HepG2 (cell line): ENCODE data around the gene RPUSD3. TPM values are rescaled to one million over a fixed set of nuclear protein-coding genes. Genes with fewer than 3 reads are reported as not detected.

Experiments used
- FUBP1 ChIP-seq: sonication (generic); formaldehyde crosslinking; IDR thresholded peaks from 2 replicates; pipeline ENCODE4 v1.5.1; 2020; ENCODE audit warnings: missing genetic modification reagents, mild to moderate bottlenecking, borderline replicate concordance
- HMGXB4 ChIP-seq, 2 experiments: sonication (generic) in 1 of 2; formaldehyde crosslinking in 1 of 2; IDR thresholded peaks; 2 replicates each; pipeline versions ENCODE4 v1.4.0 to v1.6.1; 2018 to 2020; ENCODE audit warnings: missing genetic modification reagents in 2 of 2, borderline replicate concordance in 1 of 2, low read depth in 1 of 2, mild to moderate bottlenecking in 1 of 2, missing biosample characterization in 1 of 2
- MAFK ChIP-seq, 2 experiments: IDR thresholded peaks in 1 of 2; conservative IDR thresholded peaks in 1 of 2; 2 replicates each; pipeline ENCODE4 v1.6.1; 2011; ENCODE audit warnings: improper control_type of control experiment in 2 of 2, low read length in 2 of 2
- MAZ ChIP-seq, 2 experiments: sonication (generic) in 1 of 2; formaldehyde crosslinking in 1 of 2; IDR thresholded peaks; 2 replicates each; pipeline versions ENCODE4 v1.5.0 to v1.6.1; 2012 to 2020; ENCODE audit warnings: low read depth in 2 of 2, mild to moderate bottlenecking in 2 of 2, borderline replicate concordance in 1 of 2, improper control_type of control experiment in 1 of 2, low read length in 1 of 2, missing genetic modification reagents in 1 of 2, moderate library complexity in 1 of 2
- MEF2D ChIP-seq: sonication (generic); formaldehyde crosslinking; IDR thresholded peaks from 2 replicates; pipeline ENCODE4 v1.5.1; 2020; ENCODE audit warnings: mild to moderate bottlenecking, missing genetic modification reagents
- PAX8 ChIP-seq: sonication (generic); formaldehyde crosslinking; IDR thresholded peaks from 2 replicates; pipeline ENCODE4 v1.8.0; 2022; ENCODE audit warnings: mild to moderate bottlenecking, missing genetic modification reagents, borderline replicate concordance
- TBX2 ChIP-seq: sonication (generic); formaldehyde crosslinking; IDR thresholded peaks from 2 replicates; pipeline ENCODE4 v1.5.0; 2020; ENCODE audit warnings: missing genetic modification reagents, mild to moderate bottlenecking, borderline replicate concordance
- ZBED4 ChIP-seq: sonication (generic); formaldehyde crosslinking; IDR thresholded peaks from 2 replicates; pipeline ENCODE4 v1.4.0; 2020; ENCODE audit warnings: missing genetic modification reagents, borderline replicate concordance
- ZFP91 ChIP-seq: sonication (generic); formaldehyde crosslinking; IDR thresholded peaks from 2 replicates; pipeline ENCODE4 v1.9.0; 2022; ENCODE audit warnings: missing genetic modification reagents, mild to moderate bottlenecking, borderline replicate concordance
- ZFY ChIP-seq: sonication (generic); formaldehyde crosslinking; IDR thresholded peaks from 2 replicates; pipeline ENCODE4 v1.4.0; 2020; ENCODE audit warnings: missing genetic modification reagents
- ZGPAT ChIP-seq: IDR thresholded peaks from 2 replicates; pipeline ENCODE4 v1.6.1; 2016; ENCODE audit warnings: mild to moderate bottlenecking
- ZNF430 ChIP-seq: sonication (generic); formaldehyde crosslinking; IDR thresholded peaks from 2 replicates; pipeline ENCODE4 v1.9.0; 2021; ENCODE audit warnings: mild to moderate bottlenecking, missing genetic modification reagents
- ZNF660 ChIP-seq: sonication (generic); formaldehyde crosslinking; IDR thresholded peaks from 2 replicates; pipeline ENCODE4 v1.5.1; 2020; ENCODE audit warnings: mild to moderate bottlenecking, low read depth, missing genetic modification reagents, borderline replicate concordance
- ZNF816 ChIP-seq: sonication (generic); formaldehyde crosslinking; IDR thresholded peaks from 2 replicates; pipeline ENCODE4 v1.8.0; 2022; ENCODE audit warnings: missing genetic modification reagents, mild to moderate bottlenecking, borderline replicate concordance
- polyA plus RNA-seq, 8 experiments: library from polyadenylated mRNA; depleted of rRNA in 3 of 8; stranded (reverse) in 7 of 8; unstranded in 1 of 8; fragments of >200 nt; fragmentation: Illumina TruSeq in 4 of 8; extraction: Trizol in 4 of 8; gene quantifications; 2 replicates each; pipeline versions ENCODE4 v1.2.1 to v1.2.3, GENCODE V29; 2011 to 2016; ENCODE audit warnings: low read depth in 4 of 8, missing spikeins in 1 of 8, mixed read lengths in 1 of 8; ENCODE audit not compliant: insufficient read depth in 1 of 8
- total RNA-seq, 5 experiments: library from RNA; depleted of rRNA; stranded (reverse); fragments of >200 nt; fragmentation: Illumina TruSeq; extraction: Trizol; gene quantifications; 2 replicates each; pipeline ENCODE4 v1.2.3, GENCODE V29; 2016; ENCODE audit warnings: low read depth in 1 of 5

RPUSD3 gene
- total and polyA plus RNA-seq, 2 of the 13 experiments (the other 11 are each of a cell fraction or from before 2014, with no cell fraction given) = 32.1 to 48.7 TPM

GRCh38 chr3:9864200-9864927 lies 20.6 kb upstream of the RPUSD3 start (continued):
- TF ChIP-seq ZBED4 (CRISPR knock-in tag) = no peak
- TF ChIP-seq MAFK (conservative IDR thresholded peaks at IDR 0.05 in 1 of 2, IDR thresholded peaks at IDR 0.05 in 1 of 2; ENCODE audit: low read length in 2 of 2) = no peak
- no peak for TF ChIP-seq ZGPAT (CRISPR knock-in tag)
- TF ChIP-seq FUBP1 (CRISPR knock-in tag) = no peak
- no peak for TF ChIP-seq ZNF660
- 0 out of 2 replicates have a peak, but pooled peaks have one; percentile 36 for TF ChIP-seq ZNF430 (CRISPR knock-in tag)
- TF ChIP-seq MAZ (IDR thresholded peaks at IDR 0.05; ENCODE audit: borderline replicate concordance, low read depth, low read length) = no peak
- TF ChIP-seq MAZ (CRISPR knock-in tag; IDR thresholded peaks at IDR 0.05; ENCODE audit: low read depth) = peak; percentile 57; the same call in 1 of the 2 replicates
- peak; percentile 16; the same call in 1 of the 2 replicates for TF ChIP-seq MEF2D (CRISPR knock-in tag)
- TF ChIP-seq ZFP91 (CRISPR knock-in tag) = peak; percentile 32; the same call in 1 of the 2 replicates
- TF ChIP-seq HMGXB4 (CRISPR knock-in tag; IDR thresholded peaks at IDR 0.05; ENCODE audit: borderline replicate concordance in 1 of 2, low read depth in 1 of 2) = peak in 1 of 2 experiments; percentile 42; a peak in 2 of 4 replicates
- TF ChIP-seq TBX2 (CRISPR knock-in tag) = peak; percentile 19; the same call in 1 of the 2 replicates
- TF ChIP-seq PAX8 (CRISPR knock-in tag) = no peak
- TF ChIP-seq ZFY (CRISPR knock-in tag) = peak; percentile 78
- TF ChIP-seq ZNF816 (CRISPR knock-in tag) = no peak
